Activated B cell treated with CpG ODN at 0.5 μM for 24 hours (primary cell): ENCODE data around the gene CSMD2. TPM values are rescaled to one million over a fixed set of nuclear protein-coding genes. Genes with fewer than 3 reads are reported as not detected.

Experiments
- ATAC-seq: fragments of 200-7000 bp; cut with Tn5 transposase; one replicate; pipeline ENCODE4 v1.10.0; 2021; ENCODE audit warnings: low read depth, mild to moderate bottlenecking, moderate library complexity
- CTCF ChIA-PET: fragments of 350-600 bp; sonication (Branson Sonifier 250); formaldehyde crosslinking; loops from one replicate; lab custom pipeline; 2021; ENCODE audit warnings: antibody characterized with exemption; lab: Charles Lee
- POLR2A ChIA-PET: fragments of 350-600 bp; sonication (Branson Sonifier 250); formaldehyde crosslinking; loops from one replicate; lab custom pipeline; 2021; ENCODE audit warnings: antibody characterized with exemption; lab: Charles Lee
- DNase-seq: peaks from one replicate; pipeline ENCODE4 v3.0.0; 2022
- H3K27ac Mint-ChIP-seq: one replicate; pipeline ENCODE4 v1.8.0; 2020; ENCODE audit warnings: mixed read lengths
- H3K27me3 Mint-ChIP-seq: one replicate; pipeline ENCODE4 v1.8.0; 2021; ENCODE audit warnings: mixed read lengths
- H3K36me3 Mint-ChIP-seq: one replicate; pipeline ENCODE4 v1.8.0; 2021; ENCODE audit warnings: low read depth, mixed read lengths
- H3K4me1 Mint-ChIP-seq: one replicate; pipeline ENCODE4 v1.8.0; 2021; ENCODE audit warnings: mixed read lengths
- H3K4me3 Mint-ChIP-seq: one replicate; pipeline ENCODE4 v1.8.0; 2020; ENCODE audit warnings: mild to moderate bottlenecking, mixed read lengths
- H3K9me3 Mint-ChIP-seq: one replicate; pipeline ENCODE4 v1.8.0; 2020; ENCODE audit warnings: mixed read lengths
- intact Hi-C: fragments of 100-400 bp; cut with micrococcal nuclease; formaldehyde crosslinking; loops from one replicate; pipeline ENCODE4 v1.15.1; 2024
- total RNA-seq: library from RNA; stranded (reverse); gene quantifications from 2 replicates; pipeline ENCODE4 v1.2.3, GENCODE V29; 2022
- TF ChIP-seq, protein P1 (sequence below): fragments of 200-600 bp; IDR thresholded peaks from one replicate; pipeline ENCODE4 v1.8.0; 2022; ENCODE audit warnings: antibody characterized with exemption, mild to moderate bottlenecking

The CSMD2 gene
- total RNA-seq, 1 donor from 2014 or later: not detected

DNA sequence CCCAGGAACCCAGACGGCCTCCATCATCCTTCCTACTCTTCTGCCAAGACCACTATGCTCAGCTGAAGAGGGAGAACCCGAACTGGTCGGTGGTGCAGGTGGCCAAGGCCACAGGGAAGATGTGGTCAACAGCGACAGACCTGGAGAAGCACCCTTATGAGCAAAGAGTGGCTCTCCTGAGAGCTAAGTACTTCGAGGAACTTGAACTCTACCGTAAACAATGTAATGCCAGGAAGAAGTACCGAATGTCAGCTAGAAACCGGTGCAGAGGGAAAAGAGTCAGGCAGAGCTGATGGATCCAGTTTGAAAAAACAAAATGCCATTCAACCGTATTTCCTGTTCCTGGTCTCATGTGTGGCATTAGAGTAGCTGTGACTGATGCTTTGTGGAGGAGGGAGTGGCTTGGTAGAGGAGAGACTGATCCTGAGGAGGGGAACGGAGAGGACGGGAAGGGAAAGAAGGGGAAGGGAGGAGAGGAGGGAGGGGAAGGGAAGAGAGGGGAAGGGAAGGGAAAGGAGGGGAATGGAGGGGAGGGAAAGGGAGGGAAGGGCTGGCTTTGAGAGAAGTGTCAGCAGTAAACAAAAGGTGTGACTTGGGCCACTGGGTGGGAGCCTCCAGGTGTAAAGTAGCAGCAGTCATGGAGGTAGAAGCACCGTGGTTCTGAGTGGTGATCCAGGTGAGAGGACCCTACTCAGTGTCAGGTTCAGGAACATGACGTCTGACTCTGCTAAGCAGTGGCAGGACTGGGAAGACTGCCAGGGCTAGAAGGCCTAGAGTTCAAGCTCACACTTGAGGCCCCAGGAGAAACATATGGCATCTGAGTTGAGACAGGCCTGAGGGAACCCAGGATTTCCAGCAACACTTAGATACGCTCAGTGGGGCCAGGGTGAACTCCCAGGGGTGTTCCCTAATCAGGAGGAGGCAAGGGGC lies 300.3 kb downstream of the CSMD2 start:
- DNase-seq: no peak
- no peak overlapping the region for H3K4me3 Mint-ChIP-seq
- POLR2A ChIA-PET: no interaction called here
- peaks cover 3% of the 10 kb centered on the region for H3K27me3 Mint-ChIP-seq
- no peak for ATAC-seq
- H3K9me3 Mint-ChIP-seq: no peaks in the 10 kb centered on the region
- CTCF ChIA-PET: no interaction called here
- H3K4me1 Mint-ChIP-seq: no peaks in the 10 kb centered on the region
- H3K27ac Mint-ChIP-seq: no peak overlapping the region
- TF ChIP-seq, protein P1, sequence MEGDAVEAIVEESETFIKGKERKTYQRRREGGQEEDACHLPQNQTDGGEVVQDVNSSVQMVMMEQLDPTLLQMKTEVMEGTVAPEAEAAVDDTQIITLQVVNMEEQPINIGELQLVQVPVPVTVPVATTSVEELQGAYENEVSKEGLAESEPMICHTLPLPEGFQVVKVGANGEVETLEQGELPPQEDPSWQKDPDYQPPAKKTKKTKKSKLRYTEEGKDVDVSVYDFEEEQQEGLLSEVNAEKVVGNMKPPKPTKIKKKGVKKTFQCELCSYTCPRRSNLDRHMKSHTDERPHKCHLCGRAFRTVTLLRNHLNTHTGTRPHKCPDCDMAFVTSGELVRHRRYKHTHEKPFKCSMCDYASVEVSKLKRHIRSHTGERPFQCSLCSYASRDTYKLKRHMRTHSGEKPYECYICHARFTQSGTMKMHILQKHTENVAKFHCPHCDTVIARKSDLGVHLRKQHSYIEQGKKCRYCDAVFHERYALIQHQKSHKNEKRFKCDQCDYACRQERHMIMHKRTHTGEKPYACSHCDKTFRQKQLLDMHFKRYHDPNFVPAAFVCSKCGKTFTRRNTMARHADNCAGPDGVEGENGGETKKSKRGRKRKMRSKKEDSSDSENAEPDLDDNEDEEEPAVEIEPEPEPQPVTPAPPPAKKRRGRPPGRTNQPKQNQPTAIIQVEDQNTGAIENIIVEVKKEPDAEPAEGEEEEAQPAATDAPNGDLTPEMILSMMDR: no peak
- intact Hi-C loops: no loop called here
- no peaks in the 10 kb centered on the region for H3K36me3 Mint-ChIP-seq

DNA sequence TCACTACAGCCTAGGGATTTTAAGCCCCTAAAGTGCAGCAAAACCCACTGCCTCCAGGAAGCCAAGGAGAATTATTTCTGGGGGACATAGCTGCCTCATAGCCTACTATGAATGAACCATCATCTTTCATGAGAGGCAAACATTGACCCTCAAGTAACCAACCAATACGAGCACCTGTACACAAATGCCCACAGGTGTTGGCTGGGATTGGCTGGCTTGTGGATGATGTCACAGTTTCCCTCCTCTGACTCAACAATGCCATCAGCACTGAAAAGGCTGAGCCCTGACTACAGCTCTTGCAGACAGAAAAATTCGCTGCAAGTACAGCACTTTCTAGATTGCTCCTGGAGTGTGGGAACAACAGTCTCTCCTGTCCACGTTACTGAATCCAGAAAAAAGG lies 301.3 kb downstream of the CSMD2 start, which contains the start of gene HMGB4:
Gene HMGB4, plus strand, starts transcription at position 301 of the 400 bp plus-strand sequence. CDS start 113 bp downstream, outside the sequence.
- DNase-seq (no peak), ATAC-seq (no peak)
- CTCF ChIA-PET: no interaction called here
- no peaks in the 10 kb centered on the region for H3K36me3 Mint-ChIP-seq
- H3K27me3 Mint-ChIP-seq: peaks cover 3% of the 10 kb centered on the region
- intact Hi-C loops: no loop called here
- no peaks in the 10 kb centered on the region for H3K4me1 Mint-ChIP-seq
- no peak within 1 kb of the TSS for H3K4me3 Mint-ChIP-seq
- H3K27ac Mint-ChIP-seq: no peak within 1 kb of the TSS
- H3K9me3 Mint-ChIP-seq: no peaks in the 10 kb centered on the region
- POLR2A ChIA-PET: no interaction called here
- TF ChIP-seq, protein P1: no peak

DNA sequence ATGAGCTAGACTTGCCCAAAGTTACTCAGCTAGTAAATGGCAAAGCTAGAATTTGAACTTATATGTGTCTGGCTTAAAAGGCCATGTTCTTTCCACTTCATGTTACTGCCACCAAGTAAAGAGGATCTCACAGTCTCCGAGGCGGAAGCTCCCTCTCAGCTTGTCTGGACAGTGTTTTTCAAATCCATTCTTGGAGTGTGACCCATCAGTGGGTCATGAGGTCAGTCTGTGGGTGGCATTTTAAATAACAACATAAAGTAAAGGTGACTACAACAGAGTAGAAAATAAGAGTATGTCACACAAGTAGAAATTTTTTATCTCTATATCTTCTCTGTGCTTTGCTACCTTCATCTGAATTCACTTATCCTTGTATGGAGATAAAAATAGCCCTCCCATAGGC lies 304.4 kb downstream of the CSMD2 start:
- H3K27ac Mint-ChIP-seq: no peak overlapping the region
- intact Hi-C loops: no loop called here
- ATAC-seq (no peak), DNase-seq (no peak)
- H3K27me3 Mint-ChIP-seq: peaks cover 3% of the 10 kb centered on the region
- no peaks in the 10 kb centered on the region for H3K9me3 Mint-ChIP-seq
- POLR2A ChIA-PET: interaction anchor here (0.6 kb wide), 1 partner anchor 176 kb away, joined by 3 read pairs; no protein-coding TSS in a partner anchor
- H3K36me3 Mint-ChIP-seq: no peaks in the 10 kb centered on the region
- no peak overlapping the region for H3K4me3 Mint-ChIP-seq
- no peaks in the 10 kb centered on the region for H3K4me1 Mint-ChIP-seq
- TF ChIP-seq, protein P1: no peak
- CTCF ChIA-PET: no interaction called here

DNA sequence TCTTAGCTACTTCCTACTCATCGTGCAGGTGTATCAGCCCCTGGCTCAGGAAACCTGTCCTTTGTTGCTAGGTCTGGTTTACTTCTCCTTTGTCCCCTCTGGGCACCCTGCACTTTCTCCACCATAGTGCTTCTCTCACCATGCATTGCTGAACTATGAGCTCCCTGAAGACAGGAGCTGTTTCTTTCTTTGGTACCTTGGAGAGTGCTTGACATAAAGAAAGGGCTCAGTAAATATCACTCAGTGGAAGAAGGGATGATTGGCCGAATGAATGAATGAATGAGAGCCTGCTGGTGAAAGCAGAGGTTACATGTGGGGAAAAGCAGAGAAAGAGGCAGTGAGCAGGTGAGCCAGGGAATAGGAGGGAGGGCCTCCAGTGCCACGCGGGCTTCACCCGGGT lies 310.9 kb downstream of the CSMD2 start:
- ATAC-seq: no peak
- Mint-ChIP-seq H3K9me3 (no peaks in the 10 kb centered on the region), H3K27me3 (peaks cover 5% of the 10 kb centered on the region), H3K4me3 (no peak overlapping the region), H3K4me1 (no peaks in the 10 kb centered on the region), H3K36me3 (no peaks in the 10 kb centered on the region), H3K27ac (no peak overlapping the region)
- ChIA-PET CTCF (no interaction called here), POLR2A (no interaction called here)
- TF ChIP-seq, protein P1: no peak
- intact Hi-C loops: no loop called here
- no peak for DNase-seq

DNA sequence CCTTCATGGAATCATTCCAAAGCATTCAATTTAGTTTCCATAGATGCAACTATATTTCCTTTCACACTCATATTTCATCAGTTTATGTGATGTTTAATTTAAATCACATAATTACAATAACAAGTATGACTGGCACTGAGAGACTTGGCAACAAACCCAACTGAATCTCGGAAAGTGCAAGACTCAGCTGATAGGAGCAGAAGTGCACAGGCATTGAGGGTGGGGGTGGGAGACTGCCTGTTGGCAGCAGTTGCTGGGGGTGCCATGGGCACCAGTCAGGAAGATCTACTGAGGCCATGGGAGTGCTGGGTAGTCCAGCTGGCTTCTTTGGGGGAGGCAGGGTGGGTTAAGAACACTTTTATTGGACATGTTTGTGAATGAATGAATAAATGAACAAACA lies 311.6 kb downstream of the CSMD2 start:
- intact Hi-C loops: no loop called here
- Mint-ChIP-seq H3K36me3 (no peaks in the 10 kb centered on the region), H3K4me3 (no peak overlapping the region), H3K27ac (no peak overlapping the region), H3K4me1 (no peaks in the 10 kb centered on the region), H3K9me3 (no peaks in the 10 kb centered on the region), H3K27me3 (peaks cover 5% of the 10 kb centered on the region)
- DNase-seq (no peak), ATAC-seq (no peak)
- ChIA-PET CTCF (no interaction called here), POLR2A (no interaction called here)
- TF ChIP-seq, protein P1: no peak
